Measurements from ENCODE around the gene RPLP2. TPM values are rescaled to one million over a fixed set of nuclear protein-coding genes. Genes with fewer than 3 reads are reported as not detected.

The RPLP2 gene
- polyA plus RNA-seq, 1 experiment, result 1,199 TPM

DNA sequence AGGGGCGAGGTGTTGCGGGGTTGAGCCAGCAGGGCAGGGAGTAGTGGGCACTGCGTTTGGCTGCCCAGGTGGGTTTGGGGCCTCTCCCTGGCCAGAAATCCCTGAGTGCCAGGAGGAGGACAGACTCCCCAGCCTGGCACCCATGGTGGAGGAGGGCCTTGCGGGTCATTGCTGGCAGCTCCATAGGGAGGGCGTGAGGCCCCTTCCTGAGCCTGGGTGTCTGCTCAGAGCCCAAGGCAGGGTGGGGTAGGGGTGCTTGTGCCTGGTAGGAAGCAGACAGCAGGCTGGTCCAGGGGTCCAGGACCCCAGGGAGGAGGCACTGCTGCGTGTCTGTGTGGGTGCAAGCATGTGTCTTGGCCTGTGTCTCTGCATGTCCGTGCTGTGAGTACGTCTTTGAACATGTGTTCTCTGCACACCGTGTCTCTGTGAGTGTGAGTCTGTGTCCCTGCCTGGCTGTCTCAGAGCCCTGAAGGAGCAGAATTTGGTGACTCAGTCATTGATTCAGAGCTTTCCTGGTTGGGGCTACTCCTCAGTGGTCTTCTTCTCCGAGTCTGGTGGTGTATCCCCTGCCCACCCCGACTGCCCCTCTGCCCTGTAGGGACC, 36.8 kb downstream of the RPLP2 start:
- H3K4me3 ChIP-seq (ENCODE audit: low read depth, low read length), result no peak overlapping the region
- no peaks in the 10 kb centered on the region for H3K27me3 ChIP-seq (ENCODE audit: control insufficient read depth, insufficient read depth, low read length)
- ChIA-PET CTCF (interaction anchor here (0.6 to 4.4 kb wide), 6 partner anchors 12 to 204 kb away, joined by 3 to 20 read pairs (median 4); partner anchors contain the start of gene CD151), POLR2A (no interaction called here)
- no peak for DNase-seq (ENCODE audit: low read depth)
- peaks cover 5% of the 10 kb centered on the region for H3K36me3 ChIP-seq (ENCODE audit: control insufficient read depth, insufficient read depth, low read length)
- TF ChIP-seq CTCF (IDR thresholded peaks at IDR 0.05; ENCODE audit: insufficient read depth, low read depth, low read length), result no peak

DNA sequence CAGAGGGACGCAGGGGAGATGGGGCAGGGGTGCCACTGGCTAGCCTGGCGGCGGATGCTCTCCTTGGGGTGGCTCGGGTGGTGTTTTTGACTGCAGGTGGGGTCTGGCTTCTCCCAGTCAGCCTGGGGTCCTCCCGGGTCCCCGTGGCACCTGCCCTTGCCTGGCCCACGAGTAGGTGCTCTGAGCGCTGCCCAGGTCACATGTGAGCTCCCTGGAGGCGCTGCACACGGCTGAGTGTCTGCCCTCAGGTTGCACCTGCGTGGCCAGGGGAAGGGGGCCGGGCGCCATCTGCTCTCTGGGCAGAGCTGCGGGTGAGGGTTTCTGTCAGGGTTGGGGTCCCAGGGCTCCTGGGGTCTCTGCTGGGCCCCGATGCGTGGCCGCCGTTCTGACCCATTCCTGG, 38.1 kb downstream of the RPLP2 start:
- peaks cover 6% of the 10 kb centered on the region for H3K36me3 ChIP-seq (ENCODE audit: control insufficient read depth, insufficient read depth, low read length)
- no peaks in the 10 kb centered on the region for H3K27me3 ChIP-seq (ENCODE audit: control insufficient read depth, insufficient read depth, low read length)
- no peak for TF ChIP-seq CTCF (IDR thresholded peaks at IDR 0.05; ENCODE audit: insufficient read depth, low read depth, low read length)
- no peak for DNase-seq (ENCODE audit: low read depth)
- ChIA-PET POLR2A (no interaction called here), CTCF (interaction anchor here (0.8 to 4.4 kb wide), 11 partner anchors 9 to 236 kb away, joined by 3 to 20 read pairs (median 3); partner anchors contain the start of gene PNPLA2)
- no peak overlapping the region for H3K4me3 ChIP-seq (ENCODE audit: low read depth, low read length)

DNA sequence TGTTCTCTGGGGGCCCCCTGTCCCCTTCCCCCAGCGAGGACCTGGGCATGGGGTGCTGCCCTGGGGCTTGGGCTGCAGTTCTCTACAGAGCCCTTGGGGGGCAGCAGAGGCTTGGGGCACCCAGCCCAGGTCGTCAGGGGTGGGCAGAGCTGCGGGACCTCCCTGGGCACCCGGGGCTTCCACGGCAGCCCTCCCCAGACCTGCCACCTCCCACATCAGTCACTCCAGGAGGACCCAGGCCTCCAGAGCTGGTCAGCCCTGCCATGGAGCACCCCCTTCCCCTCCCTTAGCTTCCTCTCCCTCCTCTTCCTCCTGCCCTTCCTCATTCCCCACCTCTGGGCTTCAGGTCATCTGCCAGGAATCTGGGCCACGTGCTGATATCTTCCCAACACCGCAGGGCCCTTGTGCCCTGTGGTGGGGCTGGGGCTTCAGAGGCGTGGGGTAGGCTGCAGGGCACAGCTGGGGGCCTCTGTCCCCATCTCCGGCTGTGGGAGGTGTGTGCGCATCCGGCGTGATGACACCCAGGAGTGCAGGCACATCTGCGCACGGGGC, 38.7 kb downstream of the RPLP2 start:
- CTCF ChIA-PET, result interaction anchor here (0.5 to 4.4 kb wide), 15 partner anchors 8 to 237 kb away, joined by 3 to 20 read pairs (median 3); partner anchors contain the start of gene PNPLA2
- DNase-seq (ENCODE audit: low read depth), result no peak
- peak; percentile 92 for TF ChIP-seq CTCF (IDR thresholded peaks at IDR 0.05; ENCODE audit: insufficient read depth, low read depth, low read length)
- peaks cover 6% of the 10 kb centered on the region for H3K36me3 ChIP-seq (ENCODE audit: control insufficient read depth, insufficient read depth, low read length)
- no peak overlapping the region for H3K4me3 ChIP-seq (ENCODE audit: low read depth, low read length)
- no peaks in the 10 kb centered on the region for H3K27me3 ChIP-seq (ENCODE audit: control insufficient read depth, insufficient read depth, low read length)
- POLR2A ChIA-PET, result no interaction called here

GRCh38 chr11:849104-849824, 39.5 kb downstream of the RPLP2 start:
- Histone ChIP-seq H3K27me3 (ENCODE audit: control insufficient read depth, insufficient read depth, low read length) (no peaks in the 10 kb centered on the region), H3K36me3 (ENCODE audit: control insufficient read depth, insufficient read depth, low read length) (peaks cover 6% of the 10 kb centered on the region), H3K4me3 (ENCODE audit: low read depth, low read length) (peak overlapping the region; percentile 42)
- no peak for DNase-seq (ENCODE audit: low read depth)
- ChIA-PET CTCF (interaction anchor here (0.5 to 4.4 kb wide), 14 partner anchors 8 to 237 kb away, joined by 3 to 20 read pairs (median 4); partner anchors contain the start of gene PNPLA2), POLR2A (no interaction called here)
- TF ChIP-seq CTCF (IDR thresholded peaks at IDR 0.05; ENCODE audit: insufficient read depth, low read depth, low read length), result no peak

Data from BJ (cell line).